Right lobe of liver (tissue), 4 donors: ENCODE measurements around the gene PROZ.

ENCODE experiments used
- CTCF ChIP-seq, 4 donors: fragments of 200-600 bp in 3 of 4; fragments of 450-650 bp in 1 of 4; IDR thresholded peaks; one replicate each; pipeline versions ENCODE4 v1.5.1 to v1.8.0; 2016 to 2022; ENCODE audit warnings: antibody characterized with exemption in 4 of 4, mild to moderate bottlenecking in 2 of 4
- POLR2A ChIP-seq: fragments of 450-650 bp; IDR thresholded peaks from one replicate; pipeline ENCODE4 v1.6.1; 2017; ENCODE audit warnings: antibody characterized with exemption, mild to moderate bottlenecking
- donor health status: DM: no; HTN: no; CAD: no.
- donor health status: DM: no; HTN: no; CAD: no.
- donor health status: DM: no; HTN: yes; CAD: no.

DNA sequence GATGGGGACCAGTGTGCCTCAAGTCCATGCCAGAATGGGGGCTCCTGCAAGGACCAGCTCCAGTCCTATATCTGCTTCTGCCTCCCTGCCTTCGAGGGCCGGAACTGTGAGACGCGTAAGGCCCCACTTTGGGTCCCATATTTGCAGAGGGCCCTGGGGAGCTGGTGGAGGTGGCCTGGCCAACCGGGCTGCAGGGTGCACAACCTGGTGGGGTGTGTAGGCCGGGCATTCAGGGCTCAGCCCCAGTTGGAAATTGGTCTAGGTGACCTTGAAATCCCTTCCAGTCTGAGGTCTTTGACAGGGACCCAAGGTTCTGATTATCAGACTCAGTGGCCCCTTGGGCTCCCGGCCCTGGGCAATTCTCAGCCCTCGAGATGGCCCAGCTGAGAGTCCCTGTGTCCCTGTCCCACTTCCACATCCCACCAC lies 44.6 kb upstream of the PROZ start:
- no peak for TF ChIP-seq CTCF (IDR thresholded peaks at IDR 0.05)
- no peak for TF ChIP-seq POLR2A
